ENCODE results near the gene CDC42EP5.

Gene CDC42EP5

DNA sequence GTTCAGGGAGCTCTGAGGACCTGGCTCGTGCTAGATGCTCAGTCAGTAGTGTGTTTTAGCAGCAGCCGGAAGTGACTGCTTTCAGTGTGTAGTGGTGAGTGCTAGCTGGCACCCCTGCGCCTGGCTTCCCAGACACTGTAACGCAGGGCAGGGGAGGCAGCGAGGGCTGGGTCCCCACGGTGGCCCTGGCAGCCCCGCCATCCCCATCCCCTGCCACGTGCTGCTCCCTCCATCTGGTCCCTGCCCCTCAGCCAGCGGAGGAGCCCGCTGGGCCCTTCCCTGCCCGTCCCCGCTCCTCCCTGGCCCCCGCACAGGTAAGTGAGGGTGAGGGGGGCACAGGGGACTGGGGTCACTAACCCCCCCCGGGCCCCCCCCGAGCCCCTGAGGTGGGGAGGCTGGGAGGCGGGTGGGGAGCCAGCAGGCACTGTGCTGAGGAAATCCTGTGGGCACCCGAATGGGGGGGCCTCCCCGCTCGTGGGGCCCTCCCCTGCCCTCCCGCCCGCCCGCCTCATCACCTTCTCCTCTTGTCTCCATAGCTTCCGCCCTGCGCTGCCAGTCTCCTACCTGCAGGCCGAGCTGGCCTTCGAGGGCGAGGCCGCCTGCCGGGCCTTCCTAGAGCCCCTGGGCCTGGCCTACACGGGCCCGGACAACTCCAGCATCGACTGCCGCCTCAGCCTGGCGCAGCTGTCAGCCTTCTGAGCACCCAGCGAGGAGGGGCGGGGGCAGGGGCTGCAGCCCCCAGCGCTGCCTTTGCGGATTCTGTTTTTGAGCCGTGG, 12.7 kb downstream of the CDC42EP5 start:
- DNase-seq (ENCODE audit: extremely low spot score): no peak
- TF ChIP-seq SP1 (IDR thresholded peaks at IDR 0.05): no peak
- TF ChIP-seq TARDBP (IDR thresholded peaks at IDR 0.05): no peak
- TF ChIP-seq ZNF384 (IDR thresholded peaks at IDR 0.05): no peak
- no peak for TF ChIP-seq NFRKB (IDR thresholded peaks at IDR 0.05)
- TF ChIP-seq L3MBTL2 (conservative IDR thresholded peaks at IDR 0.05): no peak
- TF ChIP-seq BHLHE40 (IDR thresholded peaks at IDR 0.05; ENCODE audit: borderline replicate concordance): no peak
- TF ChIP-seq ELF4 (IDR thresholded peaks at IDR 0.05): no peak
- TF ChIP-seq LEF1 (IDR thresholded peaks at IDR 0.05; ENCODE audit: borderline replicate concordance): no peak
- no peak for TF ChIP-seq FOXK2 (IDR thresholded peaks at IDR 0.05)
- TF ChIP-seq FOXM1 (IDR thresholded peaks at IDR 0.05; ENCODE audit: borderline replicate concordance): no peak
- POLR2A ChIA-PET: interaction anchor here (6.5 kb wide), 1 partner anchor 12 kb away, joined by 97 read pairs; the partner anchor contains the start of gene LENG8
- CTCF ChIA-PET: no interaction called here

DNA sequence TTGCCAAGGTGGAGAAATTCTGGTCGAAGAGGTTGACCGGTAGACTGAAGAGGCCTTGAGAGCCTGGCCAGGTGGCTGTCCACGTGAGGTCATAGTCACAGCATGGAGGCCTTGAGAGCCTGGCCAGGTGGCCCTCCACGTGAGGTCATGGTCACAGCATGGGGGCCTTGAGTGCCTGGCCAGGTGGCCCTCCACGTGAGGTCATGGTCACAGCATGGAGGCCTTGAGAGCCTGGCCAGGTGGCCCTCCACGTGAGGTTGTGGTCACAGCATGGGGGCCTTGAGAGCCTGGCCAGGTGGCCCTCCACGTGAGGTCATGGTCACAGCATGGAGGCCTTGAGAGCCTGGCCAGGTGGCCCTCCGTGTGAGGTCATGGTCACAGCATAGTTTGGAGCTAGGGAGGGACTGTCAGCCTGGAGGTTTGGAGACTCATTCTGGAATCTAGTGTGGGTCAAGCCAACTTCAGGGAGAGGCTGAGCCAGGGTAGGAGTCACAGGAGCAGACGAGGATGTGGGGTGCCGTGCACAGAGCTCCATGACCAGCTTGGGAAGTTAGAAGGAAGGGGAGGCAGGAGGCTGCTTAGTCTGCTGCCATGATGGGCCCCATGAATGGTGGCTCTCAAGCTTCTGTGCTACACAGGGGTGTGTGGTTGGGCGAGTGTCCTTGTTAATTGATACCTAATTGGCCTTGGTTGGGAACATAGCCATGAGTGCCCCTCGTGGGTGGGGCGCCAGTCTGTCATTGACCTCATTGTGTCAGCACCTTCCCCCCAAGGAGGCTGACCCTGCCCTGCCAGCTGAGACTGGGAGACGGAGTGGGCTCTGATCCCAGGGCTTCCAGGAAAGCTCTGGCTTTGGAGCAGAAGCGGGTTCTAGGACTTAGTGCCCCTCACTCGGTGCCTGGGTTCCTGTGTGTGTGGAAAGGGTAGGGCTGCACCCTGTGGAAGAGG, 13.5 kb downstream of the CDC42EP5 start:
- CTCF ChIA-PET: interaction anchor here (0.7 kb wide), 1 partner anchor 414 kb away, joined by 5 read pairs; the partner anchor contains the start of gene FCAR
- TF ChIP-seq FOXK2 (IDR thresholded peaks at IDR 0.05) (no peak), NFRKB (IDR thresholded peaks at IDR 0.05) (no peak), HDGF (IDR thresholded peaks at IDR 0.05; ENCODE audit: borderline replicate concordance) (no peak), ARNT (IDR thresholded peaks at IDR 0.05) (no peak), LEF1 (IDR thresholded peaks at IDR 0.05; ENCODE audit: borderline replicate concordance) (no peak), FOXM1 (IDR thresholded peaks at IDR 0.05; ENCODE audit: borderline replicate concordance) (no peak), TARDBP (IDR thresholded peaks at IDR 0.05) (no peak), FOXA1 (IDR thresholded peaks at IDR 0.05) (no peak), SP1 (IDR thresholded peaks at IDR 0.05) (no peak), L3MBTL2 (conservative IDR thresholded peaks at IDR 0.05) (no peak), BHLHE40 (IDR thresholded peaks at IDR 0.05; ENCODE audit: borderline replicate concordance) (no peak), ELF4 (IDR thresholded peaks at IDR 0.05) (no peak)
- DNase-seq (ENCODE audit: extremely low spot score): no peak
- POLR2A ChIA-PET: interaction anchor here (6.5 kb wide), 1 partner anchor 11 kb away, joined by 97 read pairs; the partner anchor contains the start of gene LENG8

DNA sequence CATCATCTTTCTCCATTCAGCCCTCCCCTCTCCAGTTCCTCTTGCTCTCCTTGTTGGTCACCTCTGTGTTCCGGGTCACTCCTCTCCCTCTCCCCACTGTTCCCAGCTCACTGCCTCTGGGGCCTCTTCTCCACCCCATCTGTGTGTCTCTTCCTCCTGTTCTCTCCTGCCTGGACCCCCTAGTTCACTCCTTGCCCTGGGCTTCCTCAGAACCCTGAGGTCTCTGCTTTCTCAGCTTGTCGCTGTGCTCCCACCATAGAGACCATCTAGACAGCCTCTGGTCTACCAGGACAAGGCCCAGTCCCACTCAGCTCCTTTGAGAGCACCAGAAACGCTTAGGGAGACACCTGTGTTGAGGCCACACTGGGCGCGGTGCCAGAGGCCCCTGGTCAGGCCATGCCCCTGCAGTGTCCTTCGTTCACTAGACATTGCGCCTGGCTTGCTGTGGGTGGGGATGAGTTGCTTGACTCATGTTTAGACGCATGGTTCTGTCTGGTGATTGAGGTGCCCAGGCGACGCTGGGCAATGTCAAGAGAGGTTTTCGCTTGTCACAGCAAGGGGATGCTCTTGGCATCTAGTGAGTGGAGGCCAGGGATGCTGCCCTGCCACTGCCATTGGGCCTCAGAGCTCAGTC, 14.3 kb downstream of the CDC42EP5 start:
- TF ChIP-seq HDGF (IDR thresholded peaks at IDR 0.05; ENCODE audit: borderline replicate concordance): no peak
- no peak for DNase-seq (ENCODE audit: extremely low spot score)
- ChIA-PET POLR2A (interaction anchor here (6.5 kb wide), 1 partner anchor 10 kb away, joined by 97 read pairs; the partner anchor contains the start of gene LENG8), CTCF (no interaction called here)

DNA sequence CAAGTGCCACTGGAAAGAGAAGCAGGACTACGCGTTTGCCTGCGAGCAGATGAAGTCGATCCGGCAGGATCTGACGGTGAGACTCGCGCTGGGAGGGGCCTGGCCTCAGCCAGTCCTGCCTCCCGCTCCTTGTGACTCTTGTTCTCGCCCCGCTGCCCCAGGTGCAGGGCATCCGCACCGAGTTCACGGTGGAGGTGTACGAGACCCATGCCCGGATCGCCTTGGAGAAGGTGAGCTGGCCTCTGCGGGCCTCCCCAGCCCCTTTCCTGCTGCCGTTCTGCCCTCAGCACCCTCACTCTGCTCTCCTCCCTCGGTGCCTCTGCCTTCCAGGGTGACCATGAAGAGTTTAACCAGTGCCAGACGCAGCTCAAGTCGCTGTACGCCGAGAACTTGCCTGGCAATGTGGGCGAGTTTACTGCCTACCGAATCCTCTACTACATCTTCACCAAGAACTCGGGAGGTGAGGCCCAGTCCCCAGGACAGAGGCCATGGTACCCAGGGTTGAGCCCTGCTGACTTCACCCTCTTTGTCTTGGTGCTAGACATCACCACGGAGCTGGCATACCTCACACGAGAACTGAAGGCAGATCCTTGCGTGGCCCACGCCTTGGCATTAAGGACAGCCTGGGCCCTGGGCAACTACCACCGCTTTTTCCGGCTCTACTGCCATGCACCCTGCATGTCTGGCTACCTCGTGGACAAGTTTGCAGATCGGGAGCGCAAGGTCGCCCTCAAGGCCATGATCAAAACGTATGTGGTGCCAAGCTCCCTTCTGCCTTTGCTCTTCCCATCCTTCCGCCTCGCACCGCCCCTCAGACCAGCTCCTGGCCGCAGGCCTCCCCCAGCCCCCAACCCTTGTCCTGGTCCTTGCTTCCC, 15.1 kb downstream of the CDC42EP5 start:
- POLR2A ChIA-PET: interaction anchor here (6.5 kb wide), 1 partner anchor 9 kb away, joined by 97 read pairs; the partner anchor contains the start of gene LENG8
- DNase-seq (ENCODE audit: extremely low spot score): no peak
- TF ChIP-seq FOXA1 (IDR thresholded peaks at IDR 0.05) (no peak), ZNF384 (IDR thresholded peaks at IDR 0.05) (no peak), L3MBTL2 (conservative IDR thresholded peaks at IDR 0.05) (no peak), HDGF (IDR thresholded peaks at IDR 0.05; ENCODE audit: borderline replicate concordance) (no peak), TARDBP (IDR thresholded peaks at IDR 0.05) (no peak), FOXK2 (IDR thresholded peaks at IDR 0.05) (no peak), ARNT (IDR thresholded peaks at IDR 0.05) (no peak), SUZ12 (IDR thresholded peaks at IDR 0.05) (no peak), ELF4 (IDR thresholded peaks at IDR 0.05) (no peak), CTBP1 (IDR thresholded peaks at IDR 0.05; ENCODE audit: borderline replicate concordance) (no peak), LEF1 (IDR thresholded peaks at IDR 0.05; ENCODE audit: borderline replicate concordance) (no peak), BHLHE40 (IDR thresholded peaks at IDR 0.05; ENCODE audit: borderline replicate concordance) (no peak)
- TF ChIP-seq, protein P1, sequence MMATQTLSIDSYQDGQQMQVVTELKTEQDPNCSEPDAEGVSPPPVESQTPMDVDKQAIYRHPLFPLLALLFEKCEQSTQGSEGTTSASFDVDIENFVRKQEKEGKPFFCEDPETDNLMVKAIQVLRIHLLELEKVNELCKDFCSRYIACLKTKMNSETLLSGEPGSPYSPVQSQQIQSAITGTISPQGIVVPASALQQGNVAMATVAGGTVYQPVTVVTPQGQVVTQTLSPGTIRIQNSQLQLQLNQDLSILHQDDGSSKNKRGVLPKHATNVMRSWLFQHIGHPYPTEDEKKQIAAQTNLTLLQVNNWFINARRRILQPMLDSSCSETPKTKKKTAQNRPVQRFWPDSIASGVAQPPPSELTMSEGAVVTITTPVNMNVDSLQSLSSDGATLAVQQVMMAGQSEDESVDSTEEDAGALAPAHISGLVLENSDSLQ (IDR thresholded peaks at IDR 0.05): no peak
- CTCF ChIA-PET: no interaction called here

DNA sequence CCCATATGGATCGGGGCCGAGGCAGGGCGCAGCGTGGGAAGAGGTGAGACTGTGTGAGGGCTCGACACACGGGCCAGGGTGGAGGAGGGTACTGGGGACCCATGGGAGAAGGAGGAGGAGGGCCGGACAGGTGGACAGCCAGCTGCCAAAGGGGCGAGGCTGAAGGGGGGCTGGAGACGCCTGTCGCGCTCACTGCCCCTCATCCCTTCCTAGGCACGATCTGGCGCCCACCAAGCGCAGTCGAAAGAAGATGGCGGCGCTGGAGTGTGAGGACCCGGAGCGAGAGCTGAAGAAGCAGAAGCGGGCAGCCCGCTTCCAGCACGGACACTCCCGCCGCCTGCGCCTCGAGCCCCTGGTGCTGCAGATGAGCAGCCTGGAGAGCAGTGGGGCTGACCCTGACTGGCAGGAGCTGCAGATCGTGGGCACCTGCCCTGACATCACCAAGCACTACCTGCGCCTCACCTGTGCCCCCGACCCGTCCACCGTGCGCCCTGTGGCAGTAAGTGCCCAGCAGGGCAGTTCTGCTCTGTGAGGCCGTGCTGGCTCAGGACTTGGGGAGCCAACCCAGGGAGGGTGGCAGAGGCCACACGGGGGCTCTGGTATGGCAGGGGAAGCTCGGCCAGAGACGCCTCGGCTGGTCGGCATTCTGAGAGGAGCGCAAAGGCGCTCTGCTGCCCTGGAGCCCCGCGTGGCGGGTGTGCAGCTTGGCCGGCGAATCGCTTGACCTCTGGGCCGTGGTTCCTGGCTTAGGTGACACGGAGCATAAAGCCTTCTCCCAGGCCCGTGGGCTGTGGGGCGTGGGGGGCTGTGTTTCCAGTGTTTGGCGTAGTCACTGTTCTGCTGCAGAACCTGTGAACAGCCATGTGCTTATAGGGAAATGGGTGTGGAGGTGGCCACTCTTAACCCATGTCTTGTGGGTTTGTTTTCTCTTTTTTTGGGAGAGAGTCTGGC, 16.4 kb downstream of the CDC42EP5 start:
- CTCF ChIA-PET: interaction anchor here (0.6 kb wide), 1 partner anchor 223 kb away, joined by 6 read pairs; no protein-coding TSS in a partner anchor
- TF ChIP-seq NFRKB (IDR thresholded peaks at IDR 0.05): no peak
- no peak for TF ChIP-seq ARNT (IDR thresholded peaks at IDR 0.05)
- no peak for TF ChIP-seq CTBP1 (IDR thresholded peaks at IDR 0.05; ENCODE audit: borderline replicate concordance)
- no peak for TF ChIP-seq FOXA1 (IDR thresholded peaks at IDR 0.05)
- no peak for TF ChIP-seq HDGF (IDR thresholded peaks at IDR 0.05; ENCODE audit: borderline replicate concordance)
- TF ChIP-seq SUZ12 (IDR thresholded peaks at IDR 0.05): no peak
- TF ChIP-seq ZNF384 (IDR thresholded peaks at IDR 0.05): no peak
- TF ChIP-seq ELF4 (IDR thresholded peaks at IDR 0.05): no peak
- no peak for TF ChIP-seq FOXK2 (IDR thresholded peaks at IDR 0.05)
- TF ChIP-seq FOXM1 (IDR thresholded peaks at IDR 0.05; ENCODE audit: borderline replicate concordance): no peak
- no peak for TF ChIP-seq TARDBP (IDR thresholded peaks at IDR 0.05)
- TF ChIP-seq, protein P1 (IDR thresholded peaks at IDR 0.05): no peak
- no peak for TF ChIP-seq L3MBTL2 (conservative IDR thresholded peaks at IDR 0.05)
- no peak for TF ChIP-seq BHLHE40 (IDR thresholded peaks at IDR 0.05; ENCODE audit: borderline replicate concordance)
- TF ChIP-seq SP1 (IDR thresholded peaks at IDR 0.05): no peak
- TF ChIP-seq LEF1 (IDR thresholded peaks at IDR 0.05; ENCODE audit: borderline replicate concordance): no peak
- POLR2A ChIA-PET: no interaction called here
- no peak for DNase-seq (ENCODE audit: extremely low spot score)

All from HEK293T (cell line).